HUES48 (cell line): ENCODE measurements around the gene DGKQ.

Source experiments
- H3K27ac ChIP-seq: one replicate; pipeline ENCODE4 v1.7.0; 2013; ENCODE audit warnings: low read depth, low read length, inconsistent platforms
- H3K27me3 ChIP-seq: 2 replicates; pipeline ENCODE4 v1.6.1; 2013; ENCODE audit warnings: mild to moderate bottlenecking, low read length; ENCODE audit not compliant: control insufficient read depth, insufficient read depth
- H3K36me3 ChIP-seq: 2 replicates; pipeline ENCODE4 v1.6.1; 2013; ENCODE audit warnings: low read length; ENCODE audit not compliant: control insufficient read depth, insufficient read depth
- H3K4me1 ChIP-seq: 2 replicates; pipeline ENCODE4 v1.6.1; 2013; ENCODE audit warnings: mild to moderate bottlenecking, low read length; ENCODE audit not compliant: control insufficient read depth, insufficient read depth
- H3K4me3 ChIP-seq: 2 replicates; pipeline ENCODE4 v1.5.1; 2013; ENCODE audit warnings: mild to moderate bottlenecking, low read depth, low read length
- H3K9ac ChIP-seq: 2 replicates; pipeline ENCODE4 v1.6.1; 2013; ENCODE audit warnings: mild to moderate bottlenecking, low read depth, low read length, moderate library complexity
- H3K9me3 ChIP-seq: 2 replicates; pipeline ENCODE4 v1.6.1; 2013; ENCODE audit warnings: low read length; ENCODE audit not compliant: control insufficient read depth, insufficient read depth

Gene DGKQ

DNA sequence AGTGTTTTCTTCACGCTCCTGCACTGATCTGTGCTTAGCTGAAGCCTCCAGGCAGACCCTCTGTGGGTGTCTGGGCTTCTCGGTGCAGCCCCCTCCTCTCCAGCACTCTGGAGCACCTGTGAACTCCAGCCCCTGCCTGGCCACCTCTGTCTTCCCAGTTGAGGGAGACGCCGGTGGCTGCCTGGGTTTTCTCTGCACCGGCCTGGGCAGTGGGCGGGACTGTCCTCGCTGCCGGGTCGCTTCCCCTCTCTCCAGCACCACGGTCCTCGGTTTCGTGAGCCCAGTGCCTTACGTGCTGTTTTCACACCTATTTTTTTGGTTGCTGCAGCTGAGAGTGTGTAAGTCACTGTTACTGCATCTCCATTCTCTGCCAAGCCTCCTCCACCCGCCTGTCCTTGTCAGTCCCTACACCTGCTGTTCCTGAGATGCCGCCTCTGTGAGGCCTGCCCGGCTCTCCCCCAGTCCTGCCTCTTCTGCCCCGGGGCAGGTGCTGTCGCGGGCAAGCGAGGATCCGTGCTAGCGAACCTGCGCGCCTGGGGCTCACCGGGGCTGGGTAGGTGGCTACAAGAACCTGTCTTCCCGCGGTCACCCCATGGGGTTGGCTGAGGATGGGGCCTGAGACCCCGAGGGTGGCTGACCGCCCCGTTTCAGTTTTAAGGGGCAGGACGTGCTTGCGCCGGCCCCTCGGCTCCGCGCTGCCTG is 35.6 kb upstream of the DGKQ start:
- no peak overlapping the region for H3K9ac ChIP-seq
- H3K4me1 ChIP-seq = peaks cover 11% of the 10 kb centered on the region; the same call in 1 of the 2 replicates
- H3K27ac ChIP-seq = no peak overlapping the region
- H3K36me3 ChIP-seq = no peaks in the 10 kb centered on the region
- H3K9me3 ChIP-seq = no peaks in the 10 kb centered on the region
- H3K4me3 ChIP-seq = peak overlapping the region; percentile 64
- peaks cover 70% of the 10 kb centered on the region for H3K27me3 ChIP-seq

DNA sequence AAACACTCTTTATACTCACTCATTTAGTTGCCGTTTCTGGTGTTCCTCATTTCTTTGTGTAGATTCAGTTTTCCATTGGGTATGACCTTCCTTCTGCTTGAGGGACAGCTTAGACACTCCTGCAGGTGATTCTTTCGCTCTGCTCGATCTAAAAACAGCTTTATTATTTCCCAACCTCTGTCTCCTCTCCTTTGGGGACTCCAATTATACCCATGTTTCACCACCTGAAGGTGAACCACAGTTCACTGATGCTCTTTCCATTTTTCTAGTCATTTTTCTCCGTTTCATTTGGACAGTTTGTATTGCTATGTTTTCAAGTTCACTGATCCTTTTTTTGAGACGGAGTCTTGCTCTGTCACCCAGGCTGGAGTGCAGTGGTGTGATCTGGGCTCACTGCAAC is 33.5 kb upstream of the DGKQ start:
- Histone ChIP-seq H3K4me1 (peaks cover 11% of the 10 kb centered on the region; the same call in 1 of the 2 replicates), H3K36me3 (no peaks in the 10 kb centered on the region), H3K27me3 (peaks cover 87% of the 10 kb centered on the region), H3K9me3 (no peaks in the 10 kb centered on the region), H3K27ac (no peak overlapping the region), H3K4me3 (no peak overlapping the region), H3K9ac (no peak overlapping the region)

DNA sequence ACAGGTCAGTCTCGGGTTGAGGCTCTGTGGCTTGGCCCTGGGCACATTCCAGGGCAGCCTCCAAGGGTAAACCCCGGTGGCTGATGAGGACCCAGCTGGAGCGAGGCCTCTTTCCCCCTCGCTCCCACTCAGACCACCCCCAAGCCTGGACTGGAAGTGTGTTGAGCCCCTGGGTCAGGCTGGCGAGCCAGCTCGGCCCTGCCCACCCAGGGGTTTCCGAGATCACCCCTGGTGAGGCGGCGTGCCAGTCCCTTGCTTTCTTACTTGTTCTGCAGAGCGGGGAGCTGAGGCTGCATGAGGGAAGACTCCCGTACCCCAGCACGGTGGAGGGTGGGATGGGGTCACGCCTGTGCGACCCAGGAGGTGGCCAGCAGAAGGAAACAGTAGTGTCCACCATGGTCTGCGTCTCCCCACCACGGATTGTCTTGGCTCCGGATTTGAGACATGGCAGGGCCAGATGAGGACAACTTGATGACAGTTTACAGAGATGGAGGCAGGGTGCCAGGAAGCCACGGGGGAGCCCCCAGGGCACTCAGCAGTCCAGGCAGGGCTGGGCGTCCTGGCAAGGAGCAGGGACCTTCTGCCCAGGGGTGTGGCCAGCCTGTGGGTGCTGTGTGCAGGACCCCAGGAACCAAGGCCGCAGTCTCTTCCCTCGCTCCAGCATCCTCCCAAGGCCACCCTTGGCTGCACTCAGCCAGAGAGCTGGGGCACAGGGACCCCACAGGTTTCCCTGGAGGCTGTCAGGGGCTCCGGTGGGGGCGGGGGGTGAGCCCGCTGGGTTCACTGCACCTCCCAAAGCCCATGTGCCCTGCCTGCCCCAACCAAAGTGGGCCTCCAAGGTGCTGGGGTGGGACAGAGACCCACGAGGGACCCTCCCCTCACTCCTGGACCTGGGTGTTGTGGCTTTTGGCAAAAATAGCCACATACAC is 31.5 kb upstream of the DGKQ start:
- H3K27ac ChIP-seq = no peak overlapping the region
- H3K9me3 ChIP-seq = no peaks in the 10 kb centered on the region
- H3K4me3 ChIP-seq = no peak overlapping the region
- peaks cover 94% of the 10 kb centered on the region for H3K27me3 ChIP-seq
- H3K9ac ChIP-seq = no peak overlapping the region
- peaks cover 3% of the 10 kb centered on the region; the same call in 1 of the 2 replicates for H3K4me1 ChIP-seq
- no peaks in the 10 kb centered on the region for H3K36me3 ChIP-seq

DNA sequence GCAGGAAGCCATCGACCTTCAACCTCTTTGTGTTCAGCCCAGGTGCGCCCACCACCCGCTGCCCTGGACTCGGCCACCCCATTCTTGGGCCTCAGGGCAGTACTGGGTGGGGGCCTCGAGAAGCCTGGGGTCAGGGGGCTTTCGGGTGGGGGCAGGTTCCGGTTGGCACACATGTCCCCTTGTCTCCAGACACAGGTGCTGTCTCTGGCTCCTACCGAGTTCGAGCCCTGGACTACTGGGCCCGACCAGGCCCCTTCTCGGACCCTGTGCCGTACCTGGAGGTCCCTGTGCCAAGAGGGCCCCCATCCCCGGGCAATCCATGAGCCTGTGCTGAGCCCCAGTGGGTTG is 30.7 kb upstream of the DGKQ start:
- Histone ChIP-seq H3K4me1 (0 out of 2 replicates have a peak, but pooled peaks cover 2% of the 10 kb centered on the region), H3K27ac (no peak overlapping the region), H3K9ac (no peak overlapping the region), H3K9me3 (no peaks in the 10 kb centered on the region), H3K27me3 (peaks cover 95% of the 10 kb centered on the region), H3K4me3 (no peak overlapping the region), H3K36me3 (no peaks in the 10 kb centered on the region)

DNA sequence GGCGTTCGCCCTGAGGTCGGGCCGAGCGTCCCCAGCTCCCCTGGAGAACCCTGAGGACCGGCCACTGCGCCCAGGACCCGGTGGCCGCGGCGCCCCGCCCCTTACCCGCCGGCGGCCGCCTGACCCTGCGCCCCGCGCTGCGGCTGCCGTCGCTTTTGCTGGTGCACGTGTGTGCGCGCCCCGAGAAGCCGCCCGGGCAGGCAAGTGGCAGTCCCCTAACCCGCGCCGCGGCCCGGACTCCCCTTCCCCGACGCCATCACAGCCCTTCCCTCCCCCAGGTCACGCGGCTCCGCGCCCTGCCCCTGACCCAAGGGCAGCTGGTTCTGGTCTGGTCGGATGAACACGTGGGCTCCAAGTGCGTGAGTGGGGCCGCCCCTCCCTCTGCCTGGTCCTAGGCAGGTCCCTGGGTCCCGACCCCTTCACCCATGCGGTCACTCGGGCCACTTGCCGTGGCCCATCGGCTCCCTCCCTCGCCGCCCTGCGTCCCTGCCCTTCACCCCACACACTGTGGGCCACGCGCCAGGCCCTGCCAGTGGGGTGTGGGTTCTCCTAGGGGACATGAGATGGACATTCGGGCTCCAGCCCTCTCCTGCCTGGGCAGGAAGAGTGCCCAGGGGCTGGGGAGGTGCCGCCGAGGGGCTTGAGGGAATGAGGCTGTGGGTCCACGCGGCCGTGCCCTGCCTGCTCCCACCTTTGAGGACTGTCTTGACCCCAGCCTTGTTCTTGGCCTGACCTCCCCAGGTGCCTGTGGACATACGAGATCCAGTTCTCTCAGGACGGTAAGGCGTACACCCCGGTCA is 30.1 kb upstream of the DGKQ start:
- Histone ChIP-seq H3K9ac (no peak overlapping the region), H3K27me3 (peaks cover 94% of the 10 kb centered on the region)

DNA sequence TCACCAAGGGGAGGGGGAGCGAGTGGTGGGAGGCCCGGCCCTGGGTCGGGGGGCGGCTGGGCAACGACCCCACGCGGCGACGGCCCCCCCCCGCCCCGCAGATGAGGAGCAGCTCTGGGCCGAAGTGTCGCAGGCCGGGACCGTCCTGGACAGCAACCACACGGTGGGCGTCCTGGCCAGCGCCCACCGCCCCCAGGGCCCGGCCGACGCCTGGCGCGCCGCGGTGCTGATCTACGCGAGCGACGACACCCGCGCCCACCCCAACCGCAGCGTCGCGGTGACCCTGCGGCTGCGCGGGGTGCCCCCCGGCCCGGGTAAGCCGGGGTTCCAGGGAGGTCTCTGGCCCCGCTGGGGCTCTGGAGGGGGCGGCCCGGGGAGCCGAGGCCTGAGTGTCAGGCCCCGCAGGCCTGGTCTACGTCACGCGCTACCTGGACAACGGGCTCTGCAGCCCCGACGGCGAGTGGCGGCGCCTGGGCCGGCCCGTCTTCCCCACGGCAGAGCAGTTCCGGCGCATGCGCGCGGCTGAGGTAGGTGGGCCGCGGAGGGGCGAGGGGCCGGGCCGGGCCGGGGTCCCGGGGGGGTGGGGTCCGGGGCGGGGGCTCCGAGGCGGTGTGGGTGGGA is 29.4 kb upstream of the DGKQ start:
- peaks cover 94% of the 10 kb centered on the region for H3K27me3 ChIP-seq
- no peaks in the 10 kb centered on the region for H3K4me1 ChIP-seq
- H3K9me3 ChIP-seq = no peaks in the 10 kb centered on the region
- H3K36me3 ChIP-seq = no peaks in the 10 kb centered on the region
- no peak overlapping the region for H3K9ac ChIP-seq
- no peak overlapping the region for H3K27ac ChIP-seq
- peak overlapping the region; percentile 55 for H3K4me3 ChIP-seq

More for the DNA sequence above, 30.1 kb upstream of the DGKQ start:
- no peaks in the 10 kb centered on the region for H3K9me3 ChIP-seq
- no peaks in the 10 kb centered on the region for H3K4me1 ChIP-seq
- H3K27ac ChIP-seq = no peak overlapping the region
- H3K36me3 ChIP-seq = no peaks in the 10 kb centered on the region
- peak overlapping the region; percentile 40; the same call in 1 of the 2 replicates for H3K4me3 ChIP-seq

DNA sequence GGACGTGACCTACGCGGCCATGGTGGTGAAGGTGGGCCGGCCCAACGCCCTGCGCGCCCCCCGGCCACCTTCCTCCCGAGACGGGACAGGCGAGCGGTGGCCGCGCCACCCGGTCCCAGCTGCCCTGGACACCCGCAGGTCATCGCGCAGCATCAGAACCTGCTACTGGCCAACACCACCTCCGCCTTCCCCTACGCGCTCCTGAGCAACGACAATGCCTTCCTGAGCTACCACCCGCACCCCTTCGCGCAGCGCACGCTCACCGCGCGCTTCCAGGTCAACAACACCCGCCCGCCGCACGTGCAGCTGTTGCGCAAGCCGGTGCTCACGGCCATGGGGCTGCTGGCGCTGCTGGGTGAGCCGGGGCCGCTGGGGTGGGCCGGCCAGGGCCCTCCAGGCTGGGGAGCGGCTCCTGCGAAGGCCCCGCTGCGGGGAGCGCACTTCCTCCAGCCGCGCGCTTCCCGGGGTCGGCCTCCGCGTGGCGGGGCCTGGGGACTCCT is 28.8 kb upstream of the DGKQ start:
- Histone ChIP-seq H3K27me3 (peaks cover 93% of the 10 kb centered on the region), H3K4me3 (peak overlapping the region; percentile 55), H3K27ac (no peak overlapping the region), H3K36me3 (no peaks in the 10 kb centered on the region), H3K9me3 (no peaks in the 10 kb centered on the region), H3K9ac (no peak overlapping the region), H3K4me1 (no peaks in the 10 kb centered on the region)

DNA sequence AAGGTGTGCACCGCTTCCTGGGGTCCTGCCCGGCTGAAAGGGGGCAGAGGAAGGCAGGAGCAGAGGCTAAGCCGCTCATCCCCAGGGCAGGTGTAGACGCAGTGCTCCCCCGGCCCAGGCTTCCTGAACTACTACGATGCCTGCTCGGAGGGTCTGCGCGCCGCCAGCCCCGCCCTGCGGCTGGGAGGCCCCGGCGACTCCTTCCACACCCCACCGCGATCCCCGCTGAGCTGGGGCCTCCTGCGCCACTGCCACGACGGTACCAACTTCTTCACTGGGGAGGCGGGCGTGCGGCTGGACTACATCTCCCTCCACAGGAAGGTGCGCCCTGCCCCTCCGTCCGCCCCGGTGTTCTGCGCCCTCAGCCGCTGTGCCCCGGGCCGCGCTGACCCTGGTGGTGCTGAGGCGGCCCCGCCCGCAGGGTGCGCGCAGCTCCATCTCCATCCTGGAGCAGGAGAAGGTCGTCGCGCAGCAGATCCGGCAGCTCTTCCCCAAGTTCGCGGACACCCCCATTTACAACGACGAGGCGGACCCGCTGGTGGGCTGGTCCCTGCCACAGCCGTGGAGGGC is 28.3 kb upstream of the DGKQ start:
- peaks cover 92% of the 10 kb centered on the region for H3K27me3 ChIP-seq
- no peak overlapping the region for H3K27ac ChIP-seq
- no peaks in the 10 kb centered on the region for H3K36me3 ChIP-seq
- no peak overlapping the region for H3K9ac ChIP-seq
- no peaks in the 10 kb centered on the region for H3K4me1 ChIP-seq
- no peaks in the 10 kb centered on the region for H3K9me3 ChIP-seq
- H3K4me3 ChIP-seq = peak overlapping the region; percentile 55

DNA sequence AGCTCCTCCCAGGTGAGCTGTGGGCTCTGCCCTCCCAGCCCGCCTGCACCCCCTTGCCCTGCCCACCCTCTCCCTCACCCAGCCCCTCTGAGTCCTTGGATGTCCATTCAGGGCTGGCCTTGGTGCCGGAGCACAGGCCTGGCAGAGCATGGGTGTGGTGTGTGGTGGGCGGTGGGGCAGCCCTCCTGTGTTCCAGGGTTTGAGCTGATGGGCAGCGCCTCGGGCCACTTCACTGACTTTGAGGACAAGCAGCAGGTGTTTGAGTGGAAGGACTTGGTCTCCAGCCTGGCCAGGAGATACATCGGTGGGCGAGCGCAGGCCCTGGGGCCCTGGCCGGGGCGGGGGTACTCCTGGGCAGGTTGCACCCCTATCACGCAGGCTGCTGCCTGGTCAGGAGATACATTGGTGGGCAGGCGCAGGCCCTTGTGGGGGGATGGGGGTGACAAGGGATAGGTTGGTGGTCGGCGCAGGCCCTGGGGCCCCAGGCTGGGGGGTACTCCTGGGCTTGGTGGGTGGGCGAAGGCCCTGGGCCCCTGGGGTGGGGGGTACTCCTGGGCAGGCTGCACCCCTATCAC is 27.4 kb upstream of the DGKQ start:
- no peaks in the 10 kb centered on the region for H3K36me3 ChIP-seq
- no peak overlapping the region for H3K4me3 ChIP-seq
- no peak overlapping the region for H3K9ac ChIP-seq
- no peak overlapping the region for H3K27ac ChIP-seq
- H3K27me3 ChIP-seq = peaks cover 94% of the 10 kb centered on the region
- H3K9me3 ChIP-seq = no peaks in the 10 kb centered on the region
- no peaks in the 10 kb centered on the region for H3K4me1 ChIP-seq
